Transverse colon (tissue), 4 donors: ENCODE data around the gene CHST15. TPM values are rescaled to one million over a fixed set of nuclear protein-coding genes. Genes with fewer than 3 reads are reported as not detected.

Experiments used
- DNase-seq: peaks from one replicate; pipeline ENCODE4 v3.0.0-alpha.2; 2019
- H3K27ac ChIP-seq, 4 donors: fragments of 200-600 bp; sonication (generic); 2 replicates each; pipeline ENCODE4 v1.5.1; 2016 to 2018; ENCODE audit warnings: inconsistent platforms in 4 of 4
- H3K27me3 ChIP-seq: fragments of 200-600 bp; sonication (generic); 2 replicates; pipeline ENCODE4 v1.5.1; 2017; ENCODE audit warnings: inconsistent platforms
- H3K36me3 ChIP-seq, 4 donors: fragments of 200-600 bp; sonication (generic); 2 replicates each; pipeline ENCODE4 v1.5.1; 2017 to 2019; ENCODE audit warnings: inconsistent platforms in 4 of 4
- H3K4me1 ChIP-seq, 4 donors: fragments of 200-600 bp; sonication (generic); 2 replicates each; pipeline ENCODE4 v1.5.1; 2017 to 2020; ENCODE audit warnings: inconsistent platforms in 4 of 4
- H3K4me3 ChIP-seq, 4 donors: fragments of 200-600 bp; sonication (generic); 1 replicate in 1 of 4; 2 replicates in 3 of 4; pipeline versions ENCODE4 v1.5.1 to v1.6.1; 2017 to 2019; ENCODE audit warnings: inconsistent platforms in 4 of 4
- H3K9me3 ChIP-seq, 2 donors: fragments of 200-600 bp; sonication (generic); 2 replicates each; pipeline ENCODE4 v1.5.1; 2017 to 2019; ENCODE audit warnings: inconsistent platforms in 2 of 2
- CTCF ChIP-seq, 5 experiments: fragments of 200-600 bp in 3 of 5; fragments of 450-650 bp in 2 of 5; sonication (generic) in 3 of 5; IDR thresholded peaks; 1 replicate in 2 of 5; 2 replicates in 3 of 5; pipeline ENCODE4 v1.5.1; 2016 to 2017; ENCODE audit warnings: antibody characterized with exemption in 5 of 5, inconsistent platforms in 3 of 5, mild to moderate bottlenecking in 2 of 5, moderate library complexity in 1 of 5
- EP300 ChIP-seq: sonication (generic); formaldehyde crosslinking; IDR thresholded peaks from one replicate; pipeline ENCODE4 v1.6.1; 2017; ENCODE audit warnings: antibody characterized with exemption, low read depth
- POLR2A ChIP-seq: fragments of 450-650 bp; IDR thresholded peaks from one replicate; pipeline ENCODE4 v1.6.1; 2016; ENCODE audit warnings: antibody characterized with exemption, mild to moderate bottlenecking, moderate library complexity
- POLR2AphosphoS5 ChIP-seq, 3 donors: sonication (generic); formaldehyde crosslinking; IDR thresholded peaks; one replicate each; pipeline ENCODE4 v1.6.1; 2016; ENCODE audit warnings: antibody characterized with exemption in 3 of 3
- WGBS, 2 donors: methylation state at CpG; one replicate each; pipeline ENCODE4 v1.1.5; 2018; ENCODE audit warnings: low coverage in 1 of 2; 5-methylcytosine and 5-hydroxymethylcytosine counted together
- in situ Hi-C, 4 donors: fragments of 200-750 bp; cut with MboI; loops; one replicate each; pipeline versions ENCODE4 v1.15.0 to v1.15.1; 2017; ENCODE audit warnings: low sequenced_read_pairs in 3 of 4, low pct_ligation_motif_present in 1 of 4, low pct_unique_long_range_greater_than_20kb in 1 of 4
- intact Hi-C: fragments of 100-400 bp; cut with DNase I; formaldehyde crosslinking; loops from one replicate; pipeline ENCODE4 v1.15.1; 2023; ENCODE audit warnings: low total_unique reads
- total RNA-seq, 4 donors: library from RNA; depleted of rRNA; stranded (reverse); fragments of >200 nt; gene quantifications; one replicate each; pipeline ENCODE4 v1.1.0, GENCODE V29; 2016

Gene CHST15
- total RNA-seq, 4 donors from 2014 or later: 10.0 to 25.4 (median 16.0) TPM

- H3K36me3 ChIP-seq: no peaks in the 10 kb centered on the region
- no peak for DNase-seq
- H3K27me3 ChIP-seq: peaks cover 20% of the 10 kb centered on the region
- intact Hi-C loops: no loop called here
- H3K9me3 ChIP-seq: no peaks in the 10 kb centered on the region
- H3K4me3 ChIP-seq: no peak overlapping the region
- peak overlapping the region; percentile 47 to 72 (median 72) for H3K27ac ChIP-seq
- peaks cover 11 to 59% (median 19%) of the 10 kb centered on the region in 4 donors for H3K4me1 ChIP-seq
- in situ Hi-C loops: no loop called here
- no peak for TF ChIP-seq EP300
- no peak for TF ChIP-seq POLR2AphosphoS5 (IDR thresholded peaks at IDR 0.05)
- TF ChIP-seq CTCF (IDR thresholded peaks at IDR 0.05): no peak
- TF ChIP-seq POLR2A: no peak
- WGBS, 2 donors: 39 to 43% methylated on average over 11 to 12 of the region's 12 CpGs
Measured at GRCh38 chr10:124065382-124066125, 27.8 kb downstream of the CHST15 start.

GRCh38 chr10:124064676-124065075, 28.7 kb downstream of the CHST15 start:
- Histone ChIP-seq H3K4me3 (no peak overlapping the region), H3K9me3 (no peaks in the 10 kb centered on the region), H3K4me1 (peaks cover 11 to 59% (median 19%) of the 10 kb centered on the region in 4 donors), H3K36me3 (no peaks in the 10 kb centered on the region), H3K27me3 (peaks cover 20% of the 10 kb centered on the region), H3K27ac (peak overlapping the region; percentile 72 to 76 (median 72))
- TF ChIP-seq CTCF (IDR thresholded peaks at IDR 0.05): no peak
- no peak for TF ChIP-seq EP300
- TF ChIP-seq POLR2A: no peak
- no peak for TF ChIP-seq POLR2AphosphoS5 (IDR thresholded peaks at IDR 0.05)
- 30 to 62% methylated on average over 2 to 6 of the region's 6 CpGs for WGBS, 2 donors
- no peak for DNase-seq
- intact Hi-C loops (no loop called here), in situ Hi-C loops (no loop called here)

- peak overlapping the region; percentile 72 to 76 (median 72) for H3K27ac ChIP-seq
- peaks cover 11 to 59% (median 19%) of the 10 kb centered on the region in 4 donors for H3K4me1 ChIP-seq
- in situ Hi-C loops (no loop called here), intact Hi-C loops (no loop called here)
- no peaks in the 10 kb centered on the region for H3K36me3 ChIP-seq
- H3K4me3 ChIP-seq: no peak overlapping the region
- H3K9me3 ChIP-seq: no peaks in the 10 kb centered on the region
- 26 to 49% methylated on average over 9 to 18 of the region's 18 CpGs for WGBS, 2 donors
- TF ChIP-seq POLR2AphosphoS5 (IDR thresholded peaks at IDR 0.05) (peak in 1 of 3 donors; percentile 41), POLR2A (no peak)
- peaks cover 20% of the 10 kb centered on the region for H3K27me3 ChIP-seq
- peak; percentile 47 for DNase-seq
Measured at GRCh38 chr10:124063750-124064603, 29.4 kb downstream of the CHST15 start.

GRCh38 chr10:124062390-124062789, 31.0 kb downstream of the CHST15 start:
- Histone ChIP-seq H3K27ac (peak overlapping the region; percentile 72 to 76 (median 72)), H3K36me3 (no peaks in the 10 kb centered on the region), H3K4me1 (peaks cover 11 to 61% (median 21%) of the 10 kb centered on the region in 4 donors), H3K4me3 (no peak overlapping the region), H3K9me3 (no peaks in the 10 kb centered on the region), H3K27me3 (peaks cover 20% of the 10 kb centered on the region)
- in situ Hi-C loops: no loop called here
- DNase-seq: no peak
- intact Hi-C loops: no loop called here
- TF ChIP-seq CTCF (IDR thresholded peaks at IDR 0.05) (no peak), POLR2A (no peak), EP300 (no peak), POLR2AphosphoS5 (IDR thresholded peaks at IDR 0.05) (no peak)
- 44 to 80% methylated on average over 1 to 15 of the region's 15 CpGs for WGBS, 2 donors
